LNCaP clone FGC (cell line): ENCODE results near the gene TNNI2.

Experiments used
- DNase-seq: peaks from one replicate; pipeline ENCODE4 v3.0.0-alpha.2; 2011; ENCODE audit warnings: low read depth
- H3K4me3 ChIP-seq: 2 replicates; pipeline ENCODE4 v1.5.1; 2011; ENCODE audit warnings: mild to moderate bottlenecking, low read depth, low read length, control low read depth
- CTCF ChIP-seq: IDR thresholded peaks from 2 replicates; pipeline ENCODE4 v1.5.1; 2012; ENCODE audit warnings: mild to moderate bottlenecking; ENCODE audit not compliant: control insufficient read depth, insufficient read depth; ENCODE audit errors: extremely low read depth

Gene TNNI2

GRCh38 chr11:1844221-1845094 lies 5.7 kb downstream of the TNNI2 start:
- no peak for TF ChIP-seq CTCF
- no peak overlapping the region for H3K4me3 ChIP-seq
- DNase-seq, result no peak

GRCh38 chr11:1845095-1845429 lies 6.3 kb downstream of the TNNI2 start:
- no peak for DNase-seq
- TF ChIP-seq CTCF, result no peak
- no peak overlapping the region for H3K4me3 ChIP-seq

- no peak for TF ChIP-seq CTCF
- DNase-seq, result no peak
- no peak overlapping the region for H3K4me3 ChIP-seq
Observed at GRCh38 chr11:1845561-1846452, 7.0 kb downstream of the TNNI2 start.

- no peak for DNase-seq
- TF ChIP-seq CTCF, result no peak
- H3K4me3 ChIP-seq, result no peak overlapping the region
Observed at GRCh38 chr11:1846453-1846932, 7.7 kb downstream of the TNNI2 start.

- no peak for DNase-seq
- no peak overlapping the region for H3K4me3 ChIP-seq
- TF ChIP-seq CTCF, result no peak
Observed at GRCh38 chr11:1847006-1847735, 8.4 kb downstream of the TNNI2 start.

GRCh38 chr11:1847926-1848639 lies 9.3 kb downstream of the TNNI2 start:
- no peak for TF ChIP-seq CTCF
- H3K4me3 ChIP-seq, result no peak overlapping the region
- DNase-seq, result no peak
